Mesenchymal stem cell (in vitro differentiated cells and primary cell): ENCODE data around the gene NLGN1.

Source experiments
- DNase-seq: peaks from one replicate; pipeline ENCODE4 v3.0.0-alpha.2; 2013
- H2AFZ ChIP-seq: one replicate; pipeline ENCODE4 v1.6.1; 2013; ENCODE audit warnings: low read depth, mild to moderate bottlenecking, control low read depth, inconsistent platforms, low read length, moderate library complexity
- H2AK5ac ChIP-seq: 2 replicates; pipeline ENCODE4 v1.6.1; 2013; ENCODE audit warnings: low read length, moderate library complexity, mild to moderate bottlenecking, inconsistent platforms; ENCODE audit not compliant: severe bottlenecking
- H2BK120ac ChIP-seq: one replicate; pipeline ENCODE4 v1.6.1; 2013; ENCODE audit warnings: low read depth, mild to moderate bottlenecking, inconsistent platforms, low read length, moderate library complexity
- H2BK12ac ChIP-seq, 2 experiments: one replicate each; pipeline ENCODE4 v1.6.1; 2013; ENCODE audit warnings: inconsistent platforms in 2 of 2, low read length in 2 of 2, mild to moderate bottlenecking in 2 of 2, moderate library complexity in 2 of 2, control low read depth in 1 of 2
- H2BK15ac ChIP-seq: one replicate; pipeline ENCODE4 v1.6.1; 2013; ENCODE audit warnings: mild to moderate bottlenecking, low read depth, inconsistent platforms; ENCODE audit not compliant: poor library complexity, severe bottlenecking
- H2BK5ac ChIP-seq: 2 replicates; pipeline ENCODE4 v1.6.1; 2013; ENCODE audit warnings: low read depth, mild to moderate bottlenecking, low read length, control low read depth, inconsistent platforms; ENCODE audit not compliant: poor library complexity, severe bottlenecking
- H3K14ac ChIP-seq, 2 experiments: one replicate each; pipeline ENCODE4 v1.6.1; 2013; ENCODE audit warnings: inconsistent platforms in 2 of 2, low read length in 2 of 2, control low read depth in 1 of 2, mild to moderate bottlenecking in 1 of 2, moderate library complexity in 1 of 2
- H3K18ac ChIP-seq, 2 experiments: one replicate each; pipeline ENCODE4 v1.6.1; 2013; ENCODE audit warnings: inconsistent platforms in 2 of 2, low read length in 2 of 2, control low read depth in 1 of 2, low read depth in 1 of 2, mild to moderate bottlenecking in 1 of 2
- H3K23ac ChIP-seq, 2 experiments: one replicate each; pipeline ENCODE4 v1.6.1; 2013; ENCODE audit warnings: inconsistent platforms in 2 of 2, low read length in 2 of 2, mild to moderate bottlenecking in 2 of 2, moderate library complexity in 2 of 2, control low read depth in 1 of 2
- H3K27ac ChIP-seq: 2 replicates; pipeline ENCODE4 v1.5.1; 2013; ENCODE audit warnings: mild to moderate bottlenecking, moderate library complexity, low read length, control low read depth, inconsistent platforms; ENCODE audit not compliant: poor library complexity, severe bottlenecking
- H3K27me3 ChIP-seq, 2 experiments: 2 replicates each; pipeline versions ENCODE4 v1.6.1 to v1.7.0; 2013; ENCODE audit warnings: low read length in 2 of 2, mild to moderate bottlenecking in 2 of 2, moderate library complexity in 2 of 2, control low read depth in 1 of 2, inconsistent platforms in 1 of 2; ENCODE audit not compliant: control insufficient read depth in 1 of 2, insufficient read depth in 1 of 2
- H3K36me3 ChIP-seq, 2 experiments: 2 replicates each; pipeline versions ENCODE4 v1.6.1 to v1.7.0; 2013; ENCODE audit warnings: low read length in 2 of 2, control low read depth in 1 of 2, inconsistent platforms in 1 of 2, low read depth in 1 of 2, mild to moderate bottlenecking in 1 of 2; ENCODE audit not compliant: insufficient read depth in 2 of 2, control insufficient read depth in 1 of 2
- H3K4ac ChIP-seq, 2 experiments: one replicate each; pipeline ENCODE4 v1.6.1; 2013; ENCODE audit warnings: inconsistent platforms in 2 of 2, low read length in 2 of 2, mild to moderate bottlenecking in 2 of 2, moderate library complexity in 2 of 2, control low read depth in 1 of 2, low read depth in 1 of 2
- H3K4me1 ChIP-seq: 2 replicates; pipeline ENCODE4 v1.6.1; 2013; ENCODE audit warnings: low read depth, low read length, control low read depth; ENCODE audit not compliant: control insufficient read depth, insufficient read depth
- H3K4me2 ChIP-seq: 2 replicates; pipeline ENCODE4 v1.6.1; 2013; ENCODE audit warnings: low read length, mild to moderate bottlenecking, inconsistent platforms; ENCODE audit not compliant: poor library complexity, severe bottlenecking
- H3K4me3 ChIP-seq, 2 experiments: 2 replicates each; pipeline versions ENCODE4 v1.5.1 to v1.7.0; 2013; ENCODE audit warnings: low read length in 2 of 2, mild to moderate bottlenecking in 2 of 2, control low read depth in 1 of 2, low read depth in 1 of 2; ENCODE audit not compliant: insufficient read depth in 1 of 2
- H3K79me1 ChIP-seq: replicated peaks from 2 replicates; pipeline ENCODE4 v1.6.1; 2013; ENCODE audit warnings: mild to moderate bottlenecking, control low read depth, low read length, inconsistent platforms; ENCODE audit not compliant: poor library complexity, severe bottlenecking
- H3K9ac ChIP-seq: 2 replicates; pipeline ENCODE4 v1.7.0; 2013; ENCODE audit warnings: mild to moderate bottlenecking, low read length, moderate library complexity
- H3K9me3 ChIP-seq: 2 replicates; pipeline ENCODE4 v1.7.0; 2013; ENCODE audit warnings: mild to moderate bottlenecking, low read length; ENCODE audit not compliant: control insufficient read depth
- H4K8ac ChIP-seq: one replicate; pipeline ENCODE4 v1.6.1; 2013; ENCODE audit warnings: inconsistent platforms, mild to moderate bottlenecking, low read length, moderate library complexity
- H4K91ac ChIP-seq: one replicate; pipeline ENCODE4 v1.6.1; 2013; ENCODE audit warnings: mild to moderate bottlenecking, low read length, inconsistent platforms
- WGBS: methylation state at CpG from one replicate; pipeline ENCODE4 v1.1.7; 2013; ENCODE audit warnings: mixed read lengths; 5-methylcytosine and 5-hydroxymethylcytosine counted together

Gene NLGN1

DNA sequence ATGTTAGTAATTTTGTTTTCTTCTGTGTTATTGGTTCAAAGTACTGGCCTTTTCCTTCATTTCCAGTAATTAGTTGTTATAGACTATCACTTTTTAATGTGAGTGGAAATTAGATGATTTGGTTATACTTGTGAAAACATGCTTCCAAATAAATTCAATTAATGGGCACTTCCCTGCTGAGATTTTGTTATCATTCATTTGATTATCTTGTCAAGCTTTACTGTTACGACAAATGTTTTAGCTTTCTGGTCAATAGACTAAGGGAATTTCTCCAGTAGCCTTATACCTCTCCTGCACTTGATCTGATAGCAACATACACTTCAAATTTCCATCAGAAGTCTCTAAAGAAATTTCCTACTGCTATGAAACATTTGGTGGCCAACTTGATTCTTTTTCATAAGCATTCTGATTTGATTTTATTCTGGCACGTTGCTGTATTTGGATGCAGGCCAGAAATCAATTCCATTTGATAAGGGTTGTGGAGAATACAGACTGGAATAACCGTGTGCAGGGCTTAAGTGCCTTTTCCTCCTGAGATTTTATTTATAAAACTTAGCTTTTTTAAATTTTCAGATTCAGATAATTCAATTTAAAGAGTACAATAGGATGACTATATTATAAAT lies 887.8 kb downstream of the NLGN1 start:
- H3K4me2 ChIP-seq, result no peak overlapping the region
- no peak overlapping the region for H2BK12ac ChIP-seq
- H3K4me1 ChIP-seq, result no peaks in the 10 kb centered on the region
- no peak overlapping the region for H2BK5ac ChIP-seq
- no peak overlapping the region for H2AK5ac ChIP-seq
- H3K14ac ChIP-seq, result no peak overlapping the region
- no peak overlapping the region for H4K91ac ChIP-seq
- H2AFZ ChIP-seq, result no peak overlapping the region
- DNase-seq, result no peak
- H3K4ac ChIP-seq, result no peak overlapping the region
- no peak overlapping the region for H3K23ac ChIP-seq
- no peak overlapping the region for H3K9ac ChIP-seq
- H2BK120ac ChIP-seq, result no peak overlapping the region
- H3K18ac ChIP-seq, result no peak overlapping the region
- H3K9me3 ChIP-seq, result no peaks in the 10 kb centered on the region
- no peak overlapping the region for H3K4me3 ChIP-seq
- H3K36me3 ChIP-seq, result no peaks in the 10 kb centered on the region
- H4K8ac ChIP-seq, result no peak overlapping the region
- 86% methylated on average over 2 of the region's 3 CpGs for WGBS
- no peaks in the 10 kb centered on the region for H3K27me3 ChIP-seq
- H2BK15ac ChIP-seq, result no peak overlapping the region
- no peaks in the 10 kb centered on the region for H3K79me1 ChIP-seq
- H3K27ac ChIP-seq, result no peak overlapping the region

DNA sequence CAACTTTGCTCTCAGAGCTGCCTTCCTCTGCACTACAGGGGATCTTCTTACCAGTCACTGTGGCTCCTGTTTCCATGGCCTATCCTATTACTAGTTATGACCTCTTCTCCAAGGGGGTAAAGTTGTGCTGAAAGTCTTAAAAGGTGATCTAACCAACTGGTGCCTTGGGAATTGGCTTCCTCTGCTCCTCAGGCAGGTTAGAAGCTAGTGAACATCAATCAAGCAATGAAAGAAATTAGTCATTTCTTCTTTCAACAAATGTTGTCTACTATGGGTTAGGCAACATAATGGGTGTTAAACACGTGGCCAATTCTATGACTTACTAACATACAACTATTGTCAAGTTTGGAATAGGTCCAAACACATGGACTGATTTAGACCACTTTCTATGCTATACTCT lies 890.2 kb downstream of the NLGN1 start:
- no peak overlapping the region for H3K18ac ChIP-seq
- H4K8ac ChIP-seq, result no peak overlapping the region
- H2BK12ac ChIP-seq, result no peak overlapping the region
- H2BK5ac ChIP-seq, result no peak overlapping the region
- no peak overlapping the region for H3K4me2 ChIP-seq
- no peak overlapping the region for H2BK120ac ChIP-seq
- no peaks in the 10 kb centered on the region for H3K4me1 ChIP-seq
- no peak overlapping the region for H3K14ac ChIP-seq
- H3K27me3 ChIP-seq, result no peaks in the 10 kb centered on the region
- H3K23ac ChIP-seq, result no peak overlapping the region
- H3K4ac ChIP-seq, result no peak overlapping the region
- H3K36me3 ChIP-seq, result no peaks in the 10 kb centered on the region
- H3K9ac ChIP-seq, result no peak overlapping the region
- H4K91ac ChIP-seq, result no peak overlapping the region
- no peak overlapping the region for H2AFZ ChIP-seq
- no peaks in the 10 kb centered on the region for H3K79me1 ChIP-seq
- H3K4me3 ChIP-seq, result no peak overlapping the region
- H2BK15ac ChIP-seq, result no peak overlapping the region
- 100% methylated on average over 1 of the region's 1 CpG for WGBS
- no peak overlapping the region for H2AK5ac ChIP-seq
- no peak for DNase-seq
- H3K9me3 ChIP-seq, result no peaks in the 10 kb centered on the region
- H3K27ac ChIP-seq, result no peak overlapping the region

DNA sequence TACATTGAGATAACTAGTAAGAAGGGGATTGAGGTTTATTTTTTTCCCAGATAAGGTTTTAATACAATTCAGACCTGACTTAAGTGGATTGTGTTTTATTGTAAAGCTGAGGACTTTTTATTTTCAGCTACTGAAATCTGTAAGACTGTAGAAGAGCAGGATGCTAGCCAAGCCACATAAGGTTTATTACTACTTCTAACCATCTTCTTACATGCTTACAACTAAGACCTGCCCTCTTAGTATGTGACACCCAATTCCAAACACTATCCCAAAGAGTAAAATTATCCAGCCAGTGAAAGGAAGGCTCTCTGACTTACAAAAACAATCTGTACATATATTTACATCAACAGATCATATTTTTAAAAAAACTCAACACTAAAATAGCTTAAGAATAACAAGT lies 897.1 kb downstream of the NLGN1 start:
- H2BK5ac ChIP-seq, result no peak overlapping the region
- no peaks in the 10 kb centered on the region for H3K27me3 ChIP-seq
- no peaks in the 10 kb centered on the region for H3K9me3 ChIP-seq
- H3K4me1 ChIP-seq, result no peaks in the 10 kb centered on the region
- no peak overlapping the region for H2BK12ac ChIP-seq
- H4K91ac ChIP-seq, result no peak overlapping the region
- H3K79me1 ChIP-seq, result no peaks in the 10 kb centered on the region
- no peak overlapping the region for H2BK15ac ChIP-seq
- no peak overlapping the region for H3K27ac ChIP-seq
- no peak overlapping the region for H3K4me3 ChIP-seq
- H2AFZ ChIP-seq, result no peak overlapping the region
- H3K36me3 ChIP-seq, result no peaks in the 10 kb centered on the region
- no peak overlapping the region for H3K23ac ChIP-seq
- H3K14ac ChIP-seq, result no peak overlapping the region
- no peak overlapping the region for H3K4ac ChIP-seq
- no peak overlapping the region for H2AK5ac ChIP-seq
- H3K18ac ChIP-seq, result no peak overlapping the region
- no peak for DNase-seq
- no peak overlapping the region for H3K9ac ChIP-seq
- no peak overlapping the region for H3K4me2 ChIP-seq
- no peak overlapping the region for H4K8ac ChIP-seq
- no peak overlapping the region for H2BK120ac ChIP-seq

DNA sequence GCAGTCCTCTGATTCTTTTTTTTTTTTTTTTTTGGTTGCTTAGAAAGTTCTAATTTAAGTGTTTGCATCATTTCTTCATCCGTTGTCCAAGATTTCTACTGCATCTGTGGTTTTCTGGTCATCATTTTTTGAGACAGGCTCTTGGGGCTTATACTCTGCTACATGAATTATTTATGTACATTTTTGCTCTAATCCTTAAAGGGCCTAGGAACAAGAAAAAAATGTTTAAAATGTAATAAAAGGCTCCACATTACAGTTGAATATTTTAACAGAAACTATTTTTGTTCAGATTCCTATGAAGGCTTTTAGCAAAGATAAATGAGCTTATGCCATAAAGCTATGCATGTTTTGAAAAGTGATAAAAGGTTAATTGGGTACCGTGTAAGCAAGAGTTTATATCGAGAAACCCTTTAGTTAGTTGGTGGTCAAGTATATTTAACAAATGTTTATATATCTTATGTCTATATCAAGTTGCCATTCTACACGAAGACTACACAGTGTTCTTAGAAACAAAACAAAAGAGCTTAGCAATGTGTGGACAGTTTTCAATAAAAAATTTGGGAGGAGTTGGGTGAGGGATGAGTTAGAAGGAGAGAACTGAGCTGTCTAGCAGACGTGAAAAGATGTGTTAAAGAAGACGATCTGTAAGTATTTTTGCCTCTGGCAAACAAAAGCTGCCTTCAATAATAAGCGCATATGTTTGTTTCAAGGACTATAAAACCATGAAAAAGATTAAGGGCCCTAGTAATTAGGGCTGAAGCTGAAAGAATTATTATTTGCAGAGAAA lies 898.0 kb downstream of the NLGN1 start:
- H3K9ac ChIP-seq, result no peak overlapping the region
- WGBS, result 87% methylated on average over 3 of the region's 7 CpGs

More for the DNA sequence above, 898.0 kb downstream of the NLGN1 start:
- no peaks in the 10 kb centered on the region for H3K36me3 ChIP-seq
- H3K4me2 ChIP-seq, result no peak overlapping the region
- H3K4ac ChIP-seq, result no peak overlapping the region
- H3K18ac ChIP-seq, result no peak overlapping the region
- no peak overlapping the region for H4K8ac ChIP-seq
- H3K79me1 ChIP-seq, result no peaks in the 10 kb centered on the region
- no peak overlapping the region for H3K14ac ChIP-seq
- H3K27me3 ChIP-seq, result no peaks in the 10 kb centered on the region
- H2BK15ac ChIP-seq, result no peak overlapping the region
- H2BK5ac ChIP-seq, result no peak overlapping the region
- H2AFZ ChIP-seq, result no peak overlapping the region
- no peak overlapping the region for H2AK5ac ChIP-seq
- H3K4me1 ChIP-seq, result no peaks in the 10 kb centered on the region
- no peak for DNase-seq
- no peak overlapping the region for H2BK12ac ChIP-seq
- H4K91ac ChIP-seq, result no peak overlapping the region
- no peak overlapping the region for H3K23ac ChIP-seq
- no peak overlapping the region for H3K27ac ChIP-seq
- H3K9me3 ChIP-seq, result no peaks in the 10 kb centered on the region
- no peak overlapping the region for H3K4me3 ChIP-seq
- H2BK120ac ChIP-seq, result no peak overlapping the region
